IMR-90 (cell line): ENCODE data around the gene ATF7IP2.

ENCODE experiments used
- CEBPB ChIP-seq: IDR thresholded peaks from 2 replicates; pipeline ENCODE4 v1.6.1; 2012; ENCODE audit warnings: low read depth, low read length, improper control_type of control experiment
- FOS ChIP-seq: fragments of 150-350 bp; IDR thresholded peaks from 2 replicates; pipeline ENCODE4 v1.6.1; 2016; ENCODE audit warnings: low read depth, low read length
- MAFK ChIP-seq: IDR thresholded peaks from 2 replicates; pipeline ENCODE4 v1.6.1; 2012; ENCODE audit warnings: low read depth, low read length, improper control_type of control experiment
- MXI1 ChIP-seq: IDR thresholded peaks from 2 replicates; pipeline ENCODE4 v1.6.1; 2012; ENCODE audit warnings: low read depth, mild to moderate bottlenecking, low read length, moderate library complexity, borderline replicate concordance
- POLR2A ChIP-seq: IDR thresholded peaks from 2 replicates; pipeline ENCODE4 v1.6.1; 2012; ENCODE audit warnings: mild to moderate bottlenecking, low read depth, low read length
- RAD21 ChIP-seq: IDR thresholded peaks from 2 replicates; pipeline ENCODE4 v1.6.1; 2012; ENCODE audit warnings: low read length, improper control_type of control experiment
- TF ChIP-seq, protein P1 (sequence below): conservative IDR thresholded peaks from 2 replicates; pipeline ENCODE4 v1.5.1; 2012; ENCODE audit warnings: mild to moderate bottlenecking, low read depth, low read length, improper control_type of control experiment
- TF ChIP-seq, protein P2 (sequence below): fragments of 150-350 bp; IDR thresholded peaks from 2 replicates; pipeline ENCODE4 v1.6.1; 2017; ENCODE audit warnings: mild to moderate bottlenecking, antibody characterized with exemption, low read length, low read depth

DNA sequence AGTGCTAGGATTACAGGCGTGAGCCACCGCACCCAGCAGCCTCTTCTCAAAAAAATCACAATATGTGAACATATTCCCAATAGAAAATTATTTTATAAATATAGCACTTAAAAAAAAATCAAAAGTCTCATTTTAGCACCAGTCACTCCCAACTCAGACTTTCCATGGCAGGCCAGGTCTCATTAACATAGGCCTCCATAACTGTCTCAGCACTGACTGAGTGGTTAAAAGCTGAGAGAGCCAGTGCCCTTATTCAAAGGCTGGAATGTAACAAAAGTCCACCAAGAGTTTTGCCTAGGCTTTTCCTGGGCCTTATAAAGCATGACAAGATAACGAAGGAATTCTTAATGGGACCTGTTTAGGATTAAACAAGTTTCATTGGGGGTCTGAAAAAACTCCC lies 114.7 kb downstream of the ATF7IP2 start:
- TF ChIP-seq, protein P1, sequence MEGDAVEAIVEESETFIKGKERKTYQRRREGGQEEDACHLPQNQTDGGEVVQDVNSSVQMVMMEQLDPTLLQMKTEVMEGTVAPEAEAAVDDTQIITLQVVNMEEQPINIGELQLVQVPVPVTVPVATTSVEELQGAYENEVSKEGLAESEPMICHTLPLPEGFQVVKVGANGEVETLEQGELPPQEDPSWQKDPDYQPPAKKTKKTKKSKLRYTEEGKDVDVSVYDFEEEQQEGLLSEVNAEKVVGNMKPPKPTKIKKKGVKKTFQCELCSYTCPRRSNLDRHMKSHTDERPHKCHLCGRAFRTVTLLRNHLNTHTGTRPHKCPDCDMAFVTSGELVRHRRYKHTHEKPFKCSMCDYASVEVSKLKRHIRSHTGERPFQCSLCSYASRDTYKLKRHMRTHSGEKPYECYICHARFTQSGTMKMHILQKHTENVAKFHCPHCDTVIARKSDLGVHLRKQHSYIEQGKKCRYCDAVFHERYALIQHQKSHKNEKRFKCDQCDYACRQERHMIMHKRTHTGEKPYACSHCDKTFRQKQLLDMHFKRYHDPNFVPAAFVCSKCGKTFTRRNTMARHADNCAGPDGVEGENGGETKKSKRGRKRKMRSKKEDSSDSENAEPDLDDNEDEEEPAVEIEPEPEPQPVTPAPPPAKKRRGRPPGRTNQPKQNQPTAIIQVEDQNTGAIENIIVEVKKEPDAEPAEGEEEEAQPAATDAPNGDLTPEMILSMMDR = no peak
- TF ChIP-seq CEBPB (no peak), MXI1 (no peak), POLR2A (no peak), RAD21 (no peak), MAFK (no peak), FOS (no peak)
- TF ChIP-seq, protein P2, sequence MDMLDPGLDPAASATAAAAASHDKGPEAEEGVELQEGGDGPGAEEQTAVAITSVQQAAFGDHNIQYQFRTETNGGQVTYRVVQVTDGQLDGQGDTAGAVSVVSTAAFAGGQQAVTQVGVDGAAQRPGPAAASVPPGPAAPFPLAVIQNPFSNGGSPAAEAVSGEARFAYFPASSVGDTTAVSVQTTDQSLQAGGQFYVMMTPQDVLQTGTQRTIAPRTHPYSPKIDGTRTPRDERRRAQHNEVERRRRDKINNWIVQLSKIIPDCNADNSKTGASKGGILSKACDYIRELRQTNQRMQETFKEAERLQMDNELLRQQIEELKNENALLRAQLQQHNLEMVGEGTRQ = no peak
